SK-N-SH treated with all-trans-retinoic acid at 6 μM for 48 hours (cell line): ENCODE results near the gene E2F2.

ENCODE experiments used
- ATAC-seq: fragments of 200-7000 bp; cut with Tn5 transposase; 3 replicates; pipeline ENCODE4 v1.9.1; 2020; ENCODE audit warnings: mild to moderate bottlenecking, moderate library complexity
- CREB5 ChIP-seq: fragments of 250-450 bp; sonication (Bioruptor Pico); IDR thresholded peaks from 2 replicates; pipeline ENCODE4 v1.5.1; 2020; ENCODE audit warnings: low read depth, mild to moderate bottlenecking, moderate library complexity
- CSDC2 ChIP-seq: fragments of 250-450 bp; sonication (Bioruptor Pico); IDR thresholded peaks from 2 replicates; pipeline ENCODE4 v1.5.0; 2020; ENCODE audit warnings: mild to moderate bottlenecking, moderate library complexity
- CSRNP3 ChIP-seq: fragments of 250-450 bp; sonication (Bioruptor Pico); IDR thresholded peaks from 2 replicates; pipeline ENCODE4 v1.5.1; 2021; ENCODE audit warnings: mild to moderate bottlenecking, moderate library complexity
- ESRRG ChIP-seq: fragments of 250-450 bp; sonication (Bioruptor Pico); IDR thresholded peaks from 2 replicates; pipeline ENCODE4 v1.6.1; 2021; ENCODE audit warnings: mild to moderate bottlenecking
- ISL1 ChIP-seq: fragments of 250-450 bp; sonication (Bioruptor Pico); IDR thresholded peaks from 2 replicates; pipeline ENCODE4 v2.1.2; 2022; ENCODE audit warnings: mild to moderate bottlenecking, moderate library complexity
- OSR1 ChIP-seq: fragments of 250-450 bp; sonication (Bioruptor Pico); IDR thresholded peaks from 2 replicates; pipeline ENCODE4 v1.8.0; 2022; ENCODE audit warnings: moderate library complexity, mild to moderate bottlenecking, inconsistent platforms
- PATZ1 ChIP-seq: fragments of 250-450 bp; sonication (Bioruptor Pico); IDR thresholded peaks from 2 replicates; pipeline ENCODE4 v1.8.0; 2020; ENCODE audit warnings: mild to moderate bottlenecking, moderate library complexity, borderline replicate concordance
- PPARA ChIP-seq: fragments of 250-450 bp; sonication (Bioruptor Pico); IDR thresholded peaks from 2 replicates; pipeline ENCODE4 v1.5.0; 2020; ENCODE audit warnings: mild to moderate bottlenecking, borderline replicate concordance
- RARB ChIP-seq: fragments of 250-450 bp; sonication (Bioruptor Pico); IDR thresholded peaks from 2 replicates; pipeline ENCODE4 v1.8.0; 2021; ENCODE audit warnings: mild to moderate bottlenecking, moderate library complexity
- SNAI2 ChIP-seq: fragments of 250-450 bp; sonication (Bioruptor Pico); IDR thresholded peaks from 2 replicates; pipeline ENCODE4 v1.5.0; 2020; ENCODE audit warnings: mild to moderate bottlenecking, moderate library complexity
- TOX ChIP-seq: fragments of 250-450 bp; sonication (Bioruptor Pico); IDR thresholded peaks from 2 replicates; pipeline ENCODE4 v1.8.0; 2021; ENCODE audit warnings: mild to moderate bottlenecking, moderate library complexity, borderline replicate concordance
- TSHZ2 ChIP-seq: fragments of 250-450 bp; sonication (Bioruptor Pico); IDR thresholded peaks from 2 replicates; pipeline ENCODE4 v1.5.0; 2020; ENCODE audit warnings: mild to moderate bottlenecking, moderate library complexity
- ZC3H10 ChIP-seq: fragments of 250-450 bp; sonication (Bioruptor Pico); IDR thresholded peaks from 2 replicates; pipeline ENCODE4 v1.5.1; 2021; ENCODE audit warnings: mild to moderate bottlenecking, moderate library complexity
- ZFP30 ChIP-seq: fragments of 450-650 bp; formaldehyde crosslinking; IDR thresholded peaks from 2 replicates; pipeline ENCODE4 v1.5.0; 2022; ENCODE audit warnings: mild to moderate bottlenecking, moderate library complexity
- ZNF565 ChIP-seq: fragments of 450-650 bp; formaldehyde crosslinking; conservative IDR thresholded peaks from 2 replicates; pipeline ENCODE4 v1.5.0; 2020; ENCODE audit warnings: low read depth, mild to moderate bottlenecking, moderate library complexity
- ZNF70 ChIP-seq: fragments of 450-650 bp; formaldehyde crosslinking; IDR thresholded peaks from 2 replicates; pipeline ENCODE4 v1.5.0; 2020; ENCODE audit warnings: mild to moderate bottlenecking, moderate library complexity
- ZNF8 ChIP-seq: fragments of 450-650 bp; formaldehyde crosslinking; IDR thresholded peaks from 2 replicates; pipeline ENCODE4 v1.5.0; 2020; ENCODE audit warnings: mild to moderate bottlenecking, moderate library complexity

E2F2 gene

GRCh38 chr1:23525558-23526250 is 5.3 kb downstream of the E2F2 start (continued):
- no peak for TF ChIP-seq ZNF70 (CRISPR knock-in tag)
- TF ChIP-seq RARB (CRISPR knock-in tag) = no peak
- no peak for TF ChIP-seq CSDC2 (CRISPR knock-in tag)
- no peak for TF ChIP-seq TSHZ2 (CRISPR knock-in tag)
- no peak for TF ChIP-seq ISL1 (CRISPR knock-in tag)
- TF ChIP-seq OSR1 (CRISPR knock-in tag) = no peak

- ATAC-seq = no peak
- no peak for TF ChIP-seq RARB (CRISPR knock-in tag)
- TF ChIP-seq PATZ1 (CRISPR knock-in tag) = no peak
- no peak for TF ChIP-seq CSRNP3
- no peak for TF ChIP-seq ZNF8 (CRISPR knock-in tag)
- TF ChIP-seq ISL1 (CRISPR knock-in tag) = no peak
- TF ChIP-seq CREB5 (CRISPR knock-in tag) = no peak
- TF ChIP-seq ZFP30 (CRISPR knock-in tag) = no peak
- no peak for TF ChIP-seq CSDC2 (CRISPR knock-in tag)
- TF ChIP-seq TOX (CRISPR knock-in tag) = no peak
- TF ChIP-seq SNAI2 (CRISPR knock-in tag) = no peak
These were observed 6.2 kb downstream of the E2F2 start for GRCh38 chr1:23524716-23525401.

GRCh38 chr1:23524163-23524562 is 6.9 kb downstream of the E2F2 start:
- ATAC-seq = no peak
- no peak for TF ChIP-seq ZNF565 (CRISPR knock-in tag)
- TF ChIP-seq RARB (CRISPR knock-in tag) = no peak
- TF ChIP-seq ESRRG (CRISPR knock-in tag) = no peak
- TF ChIP-seq CSRNP3 = no peak
- TF ChIP-seq PPARA (CRISPR knock-in tag) = no peak
- no peak for TF ChIP-seq ZNF8 (CRISPR knock-in tag)
- no peak for TF ChIP-seq TSHZ2 (CRISPR knock-in tag)
- no peak for TF ChIP-seq ZC3H10 (CRISPR knock-in tag)
